ENCODE measurements around the gene NRG3. TPM values are rescaled to one million over a fixed set of nuclear protein-coding genes. Genes with fewer than 3 reads are reported as not detected.

NRG3 gene
- total RNA-seq, 6 donors from 2014 or later, result 0.44 to 2.7 (median 1.5) TPM; not detected in 1

DNA sequence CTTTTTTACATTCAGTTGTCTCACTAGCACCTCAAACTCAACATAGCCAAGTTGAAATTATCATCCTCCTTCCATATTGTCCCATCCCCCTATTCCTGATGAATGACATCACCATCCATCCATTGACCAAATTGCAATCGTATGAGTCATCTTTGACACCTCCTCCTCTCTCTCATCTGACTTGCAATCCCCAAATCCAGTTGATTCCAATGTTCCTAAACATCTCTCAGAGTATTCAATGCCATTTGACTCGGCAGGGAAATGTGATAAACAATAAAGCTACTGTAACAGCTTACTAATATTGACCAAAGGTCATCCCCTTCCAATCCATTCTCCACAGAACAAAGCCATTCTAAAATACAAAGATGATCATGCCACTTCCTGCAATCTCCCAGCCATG, 1047.8 kb downstream of the NRG3 start:
- WGBS, 2 donors, result 70 to 83% methylated on average over 2 of the region's 2 CpGs
- no peak for ATAC-seq (ENCODE audit: low FRiP score in 2 of 2)
- no peaks in the 10 kb centered on the region for H3K36me3 ChIP-seq
- H3K27ac ChIP-seq, result no peak overlapping the region
- no peaks in the 10 kb centered on the region for H3K4me1 ChIP-seq
- H3K4me3 ChIP-seq, result no peak overlapping the region
- no peaks in the 10 kb centered on the region for H3K9me3 ChIP-seq
- no peak for DNase-seq
- no peaks in the 10 kb centered on the region for H3K27me3 ChIP-seq
- TF ChIP-seq EP300 (IDR thresholded peaks at IDR 0.05) (no peak), POLR2AphosphoS5 (IDR thresholded peaks at IDR 0.05) (no peak), POLR2A (IDR thresholded peaks at IDR 0.05) (no peak), CTCF (IDR thresholded peaks at IDR 0.05) (no peak)

DNA sequence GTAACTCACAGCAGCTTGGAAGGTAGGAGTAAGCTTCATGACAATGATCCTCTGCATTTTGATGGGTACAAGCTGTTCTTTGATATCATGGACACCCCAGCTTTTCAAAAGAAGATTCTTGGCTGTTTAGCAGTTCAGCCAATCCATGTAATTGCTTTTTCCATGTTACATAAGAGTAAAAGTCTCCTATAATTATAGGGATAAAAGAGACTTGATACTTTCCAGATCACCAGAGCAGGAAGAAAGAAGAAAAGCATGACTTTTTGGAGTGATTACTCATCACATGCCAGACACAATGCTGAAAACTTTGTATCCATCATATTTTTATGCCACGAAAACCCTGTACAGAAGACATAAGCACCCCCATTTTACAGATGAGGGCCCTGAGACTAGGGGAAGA, 1049.7 kb downstream of the NRG3 start:
- H3K27ac ChIP-seq, result no peak overlapping the region
- no peaks in the 10 kb centered on the region for H3K4me1 ChIP-seq
- H3K36me3 ChIP-seq, result no peaks in the 10 kb centered on the region
- H3K9me3 ChIP-seq, result no peaks in the 10 kb centered on the region
- no peak for DNase-seq
- TF ChIP-seq POLR2A (IDR thresholded peaks at IDR 0.05) (no peak), POLR2AphosphoS5 (IDR thresholded peaks at IDR 0.05) (no peak), CTCF (IDR thresholded peaks at IDR 0.05) (no peak), EP300 (IDR thresholded peaks at IDR 0.05) (no peak)
- H3K27me3 ChIP-seq, result no peaks in the 10 kb centered on the region
- ATAC-seq (ENCODE audit: low FRiP score in 2 of 2), result no peak
- 84 to 85% methylated on average over 1 of the region's 1 CpG for WGBS, 2 donors
- no peak overlapping the region for H3K4me3 ChIP-seq

DNA sequence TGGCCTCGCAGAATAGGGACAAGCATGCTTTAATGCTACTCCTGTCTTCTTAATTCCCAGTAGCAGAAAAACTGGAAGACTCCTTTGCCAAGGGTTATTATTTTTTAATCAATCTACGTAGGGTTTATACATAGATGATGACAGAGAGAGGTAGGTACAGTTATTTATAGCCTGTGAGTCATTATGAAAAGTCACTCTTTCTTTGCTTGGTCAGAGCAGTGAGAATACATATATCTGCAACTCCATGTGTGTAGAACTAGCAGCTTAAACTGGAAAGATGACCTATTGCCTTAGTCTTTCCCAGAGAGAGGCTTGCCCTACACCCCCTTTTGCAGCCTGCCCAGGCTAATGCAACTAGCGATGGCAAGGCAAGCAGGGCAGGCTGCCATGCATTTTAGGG, 1050.6 kb downstream of the NRG3 start:
- no peaks in the 10 kb centered on the region for H3K9me3 ChIP-seq
- no peaks in the 10 kb centered on the region for H3K27me3 ChIP-seq
- DNase-seq, result no peak
- TF ChIP-seq CTCF (IDR thresholded peaks at IDR 0.05), result no peak
- TF ChIP-seq EP300 (IDR thresholded peaks at IDR 0.05), result no peak
- no peak for TF ChIP-seq POLR2AphosphoS5 (IDR thresholded peaks at IDR 0.05)
- no peak for TF ChIP-seq POLR2A (IDR thresholded peaks at IDR 0.05)
- ATAC-seq (ENCODE audit: low FRiP score in 2 of 2), result no peak
- H3K4me3 ChIP-seq, result no peak overlapping the region
- H3K27ac ChIP-seq, result no peak overlapping the region
- no peaks in the 10 kb centered on the region for H3K36me3 ChIP-seq
- 85 to 88% methylated on average over 3 of the region's 3 CpGs for WGBS, 2 donors
- no peaks in the 10 kb centered on the region for H3K4me1 ChIP-seq

DNA sequence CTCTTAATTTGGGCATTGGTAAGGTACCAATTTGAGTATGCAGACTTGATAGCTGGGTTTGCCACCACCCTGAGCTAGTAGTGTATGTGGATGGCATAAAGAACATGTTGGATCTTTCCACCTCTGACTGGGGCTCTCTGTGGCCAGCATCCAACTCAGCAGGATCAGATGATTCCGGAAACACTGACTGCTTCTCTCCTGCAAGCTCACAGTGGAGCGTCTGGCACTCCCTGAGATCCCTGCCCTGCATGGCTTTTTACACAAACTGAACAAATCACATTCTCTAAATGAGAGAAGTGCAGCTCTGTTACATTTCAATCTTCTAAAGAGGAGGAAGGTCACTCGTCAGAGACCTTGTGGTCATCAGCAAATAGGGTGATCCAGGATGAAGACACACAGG, 1057.5 kb downstream of the NRG3 start:
- ATAC-seq (ENCODE audit: low FRiP score in 2 of 2) (no peak), DNase-seq (no peak)
- TF ChIP-seq CTCF (IDR thresholded peaks at IDR 0.05) (no peak), POLR2A (IDR thresholded peaks at IDR 0.05) (no peak), EP300 (IDR thresholded peaks at IDR 0.05) (no peak), POLR2AphosphoS5 (IDR thresholded peaks at IDR 0.05) (no peak)
- Histone ChIP-seq H3K36me3 (no peaks in the 10 kb centered on the region), H3K4me3 (no peak overlapping the region), H3K9me3 (no peaks in the 10 kb centered on the region), H3K4me1 (no peaks in the 10 kb centered on the region), H3K27me3 (no peaks in the 10 kb centered on the region), H3K27ac (no peak overlapping the region)
- WGBS, 2 donors, result 52 to 64% methylated on average over 3 of the region's 3 CpGs

DNA sequence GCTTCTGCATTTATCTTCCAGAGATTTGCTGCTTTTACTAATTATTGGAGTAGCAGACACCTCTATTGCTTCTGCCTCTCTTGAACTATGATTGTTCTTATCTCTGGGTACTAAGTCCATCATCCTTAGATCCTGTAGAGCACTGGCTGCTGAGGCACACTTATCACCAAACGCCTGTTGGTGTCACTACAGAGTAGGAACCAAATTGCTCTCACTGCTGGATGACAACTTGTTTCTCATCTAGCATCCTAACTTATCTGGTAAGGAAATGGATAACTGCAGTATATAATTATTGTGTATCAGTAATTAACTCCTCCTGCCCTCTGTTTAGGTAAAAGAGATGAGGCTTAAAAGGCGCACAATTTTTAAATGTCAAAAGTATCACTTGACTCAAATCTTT, 1059.4 kb downstream of the NRG3 start:
- 63 to 66% methylated on average over 2 of the region's 2 CpGs for WGBS, 2 donors
- no peak overlapping the region for H3K27ac ChIP-seq
- TF ChIP-seq CTCF (IDR thresholded peaks at IDR 0.05) (no peak), POLR2A (IDR thresholded peaks at IDR 0.05) (no peak), POLR2AphosphoS5 (IDR thresholded peaks at IDR 0.05) (no peak), EP300 (IDR thresholded peaks at IDR 0.05) (no peak)
- DNase-seq (no peak), ATAC-seq (ENCODE audit: low FRiP score in 2 of 2) (no peak)
- H3K4me3 ChIP-seq, result no peak overlapping the region
- H3K4me1 ChIP-seq, result no peaks in the 10 kb centered on the region
- no peaks in the 10 kb centered on the region for H3K36me3 ChIP-seq
- no peaks in the 10 kb centered on the region for H3K27me3 ChIP-seq
- no peaks in the 10 kb centered on the region for H3K9me3 ChIP-seq

Data from upper lobe of left lung (tissue), 6 donors.